HG02973 (cell line): ENCODE measurements around the gene CDCA8.
A peak's percentile ranks its signal among the peaks of the same experiment; 100 is the strongest.
"Not testable (repeated sequence)": the region's sequence is repeated elsewhere in the genome, so short reads cannot be mapped to it uniquely, and the experiment has no call there.

ENCODE experiments used
- ATAC-seq: cut with Tn5 transposase; IDR thresholded peaks from one replicate; pipeline ENCODE4 v1.9.1; 2021; ENCODE audit warnings: moderate library complexity; ENCODE audit not compliant: unreplicated experiment

The CDCA8 gene

GRCh38 chr1:37672136-37672870, 20.0 kb upstream of the CDCA8 start:
- no peak for ATAC-seq

- ATAC-seq = no peak
These were observed 18.4 kb upstream of the CDCA8 start for GRCh38 chr1:37673920-37674319.

DNA sequence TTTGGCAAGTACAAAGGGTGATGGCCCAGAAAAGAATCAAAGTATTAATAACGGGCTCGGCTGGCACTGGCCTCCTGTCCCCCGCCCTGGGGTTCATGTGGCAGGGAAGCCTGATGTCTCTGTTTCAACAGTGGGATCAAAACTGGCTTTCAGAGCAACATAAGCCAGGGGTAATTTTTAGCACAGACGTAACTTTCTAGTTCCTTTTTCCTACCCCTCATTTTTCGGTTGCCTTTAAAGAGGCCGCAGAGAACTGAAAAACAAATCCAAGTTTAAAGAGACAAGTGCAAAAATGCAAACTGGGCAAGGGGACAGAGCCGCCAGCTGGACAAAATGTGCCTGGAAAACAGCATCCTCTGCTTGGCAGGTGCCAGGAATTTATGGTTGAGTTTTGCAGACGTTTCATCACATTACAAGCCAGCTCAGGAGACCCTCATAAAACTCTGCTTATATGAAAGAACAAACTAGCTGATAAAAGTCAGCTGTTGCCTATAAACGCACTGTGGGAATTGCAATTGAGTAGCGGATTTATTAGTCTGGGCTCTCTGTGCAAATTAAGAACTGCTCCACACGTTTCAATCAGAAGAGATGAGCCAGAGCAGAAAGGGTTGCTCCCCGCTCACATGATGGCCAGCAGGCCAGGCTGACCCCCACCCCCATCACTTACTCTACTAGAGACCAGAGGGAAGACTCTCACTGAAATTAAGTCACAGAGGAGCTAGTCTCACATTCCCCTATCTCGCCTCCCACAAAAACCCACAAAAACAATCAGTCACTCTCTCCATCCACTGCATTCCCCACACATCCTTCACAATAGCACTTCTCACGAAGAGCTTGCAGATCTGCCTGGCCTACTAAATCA, 15.8 kb upstream of the CDCA8 start:
- ATAC-seq = no peak

- no peak for ATAC-seq
These were observed 15.2 kb upstream of the CDCA8 start for GRCh38 chr1:37677143-37677439.

DNA sequence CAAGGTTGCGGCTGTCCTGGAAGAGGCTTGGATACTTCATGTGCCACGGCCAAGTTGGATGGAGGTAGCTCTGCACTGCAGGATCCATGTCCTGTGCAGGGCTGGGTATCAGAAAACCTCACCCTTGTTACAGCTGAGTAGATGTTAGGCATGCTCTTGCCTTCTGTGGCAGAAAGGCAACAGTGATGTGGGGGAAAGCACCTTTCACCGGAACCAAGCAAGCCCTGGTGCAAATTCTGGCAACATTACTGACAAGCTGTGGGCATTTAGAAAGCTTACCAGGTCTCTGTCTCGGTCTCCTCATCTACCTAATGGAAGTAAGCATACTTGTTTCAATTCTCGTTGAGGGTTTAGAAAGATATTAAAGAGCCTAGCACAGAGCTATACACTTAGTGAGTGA, 14.5 kb upstream of the CDCA8 start:
- ATAC-seq = no peak

DNA sequence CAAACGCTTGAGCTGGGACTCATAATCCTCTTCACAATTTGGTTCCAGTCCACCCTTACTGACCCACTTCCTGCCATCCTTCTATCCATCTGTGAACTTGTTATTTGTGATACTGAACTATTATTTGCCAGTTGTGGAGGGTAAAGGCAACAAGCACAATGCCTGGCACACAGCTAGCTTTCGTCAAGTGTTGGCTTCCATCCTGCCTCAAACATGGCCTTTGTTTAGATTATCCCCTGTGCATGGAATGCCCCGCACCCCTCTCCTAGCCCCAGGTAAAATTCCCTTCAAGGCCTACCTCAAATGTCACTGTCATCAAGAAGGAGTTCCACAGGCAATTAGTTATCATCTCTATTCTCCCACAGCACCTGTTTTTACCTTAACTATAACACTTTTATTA, 11.4 kb upstream of the CDCA8 start:
- ATAC-seq = no peak

DNA sequence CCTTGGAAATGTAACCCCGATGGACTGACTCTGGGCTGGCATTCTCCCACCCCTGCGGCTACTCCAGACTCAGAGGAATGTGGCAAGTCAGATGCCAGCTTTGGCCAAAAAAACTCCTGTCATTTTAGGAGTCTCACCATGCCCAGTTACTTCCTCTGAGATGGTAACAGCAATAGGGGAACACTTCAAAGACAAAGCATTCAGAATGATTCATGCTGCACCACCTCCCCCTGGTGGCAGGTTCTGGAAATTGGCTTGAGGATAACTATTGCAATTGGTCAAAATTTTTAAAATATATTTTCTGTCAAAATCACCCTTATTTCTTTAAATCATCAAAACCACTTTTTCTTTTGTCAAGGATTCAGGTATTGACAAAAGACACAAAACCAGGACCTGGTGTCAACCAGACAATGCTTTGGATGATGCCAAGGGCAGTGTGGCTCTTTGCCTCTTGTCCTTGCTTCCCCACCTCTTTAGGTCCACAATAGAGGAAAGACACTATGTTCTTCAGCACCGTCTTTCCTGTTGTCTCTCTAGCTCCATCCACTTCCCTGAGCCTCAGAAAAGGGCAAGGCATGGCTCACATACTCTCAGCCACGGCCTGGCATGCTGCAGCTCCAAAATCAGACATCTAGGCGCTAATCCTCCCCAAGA, 9.9 kb upstream of the CDCA8 start:
- no peak for ATAC-seq

DNA sequence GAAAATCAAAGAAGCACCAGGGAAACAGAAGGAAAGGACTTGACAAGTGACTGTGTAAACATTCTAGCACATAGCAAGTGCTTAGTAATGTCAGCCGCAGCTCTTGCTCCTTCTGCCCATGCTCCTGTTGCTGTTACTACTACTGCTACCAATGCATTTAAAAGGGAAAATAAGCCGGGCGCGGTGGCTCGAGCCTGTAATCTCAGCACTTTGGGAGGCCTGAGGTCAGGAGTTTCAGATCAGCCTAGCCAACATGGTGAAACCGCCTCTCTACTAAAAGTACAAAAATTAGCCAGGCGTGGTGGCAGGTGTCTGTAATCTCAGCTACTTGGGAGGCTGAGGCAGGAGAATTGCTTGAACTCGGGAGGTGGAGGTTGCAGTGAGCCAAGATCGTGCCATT, 8.1 kb upstream of the CDCA8 start:
- not testable (repeated sequence) for ATAC-seq

GRCh38 chr1:37685722-37686121, 6.6 kb upstream of the CDCA8 start:
- no peak for ATAC-seq

DNA sequence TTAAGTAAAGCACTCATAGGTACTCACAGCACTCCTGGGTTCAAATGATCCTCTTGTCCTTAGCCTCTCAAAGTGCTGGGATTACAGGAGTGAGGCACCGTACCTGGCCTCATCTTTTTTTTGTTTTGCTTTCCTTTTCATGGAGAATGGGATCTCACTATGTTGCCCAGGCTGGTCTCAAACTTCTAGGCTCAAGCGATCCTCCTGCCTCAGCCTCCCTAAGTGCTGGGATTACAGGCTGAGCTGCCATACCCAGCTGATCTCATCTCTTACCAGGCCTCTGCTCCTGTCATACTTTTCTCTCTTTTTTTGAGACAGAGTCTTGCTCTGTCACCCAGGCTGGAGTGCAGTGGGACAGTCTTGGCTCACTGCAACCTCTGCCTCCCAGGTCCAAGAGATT, 4.6 kb upstream of the CDCA8 start:
- not testable (repeated sequence) for ATAC-seq

DNA sequence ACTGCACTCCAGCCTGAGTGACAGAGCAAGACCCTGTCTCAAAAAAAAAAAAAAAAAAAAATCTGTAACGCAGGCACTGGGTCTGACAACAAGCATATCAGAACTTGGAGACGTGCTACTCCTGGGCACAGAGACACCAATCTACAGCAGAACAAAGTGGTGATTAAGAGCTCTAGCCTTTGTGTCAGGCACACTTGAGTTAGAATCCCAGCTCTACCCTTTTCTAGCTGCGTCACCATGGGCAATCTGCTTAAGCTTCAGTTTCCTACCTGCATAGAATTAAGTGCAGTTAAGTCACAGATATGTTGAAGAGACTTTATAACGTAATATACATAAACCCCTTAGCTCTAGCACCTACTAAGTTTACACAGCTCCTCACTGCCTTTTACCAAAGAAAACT, 3.4 kb upstream of the CDCA8 start:
- ATAC-seq = no peak

- ATAC-seq = peak; percentile 4
These were observed 729 bp upstream of the CDCA8 start for GRCh38 chr1:37691497-37692077.

DNA sequence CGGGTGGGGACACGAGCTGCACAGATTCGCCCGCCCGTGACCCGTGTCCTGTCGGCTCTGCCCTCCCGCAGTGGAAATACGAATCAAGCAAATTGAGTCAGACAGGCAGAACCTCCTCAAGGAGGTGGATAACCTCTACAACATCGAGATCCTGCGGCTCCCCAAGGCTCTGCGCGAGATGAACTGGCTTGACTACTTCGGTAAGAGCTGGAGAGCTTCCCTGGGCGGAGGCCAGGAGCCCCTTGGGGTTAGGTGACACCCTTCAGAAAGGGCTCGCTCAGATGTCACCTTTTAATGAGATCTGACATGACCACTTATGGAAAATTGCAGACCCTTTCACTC, 489 bp downstream of the CDCA8 start:
- no peak for ATAC-seq

- no peak for ATAC-seq
These were observed 4.8 kb downstream of the CDCA8 start for GRCh38 chr1:37697090-37697489.

DNA sequence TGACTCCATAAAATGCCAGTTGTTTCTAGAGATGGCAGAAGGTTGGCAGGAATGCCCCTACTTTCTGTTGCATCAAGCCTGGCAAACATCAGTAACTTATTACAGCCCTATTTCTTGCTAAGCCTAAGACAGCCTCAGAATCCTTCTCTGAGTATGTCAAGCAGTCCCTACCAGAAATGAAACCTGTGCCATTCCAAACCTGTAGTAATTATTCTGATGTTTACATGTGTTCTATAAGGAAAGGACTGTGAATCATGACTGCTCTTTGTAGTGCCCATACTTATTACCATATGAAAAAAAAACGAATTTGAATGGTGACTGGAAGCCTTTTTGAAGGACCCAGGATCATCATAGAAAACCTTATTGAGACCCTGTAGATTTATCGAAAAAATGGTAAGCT, 5.4 kb downstream of the CDCA8 start:
- ATAC-seq = no peak

DNA sequence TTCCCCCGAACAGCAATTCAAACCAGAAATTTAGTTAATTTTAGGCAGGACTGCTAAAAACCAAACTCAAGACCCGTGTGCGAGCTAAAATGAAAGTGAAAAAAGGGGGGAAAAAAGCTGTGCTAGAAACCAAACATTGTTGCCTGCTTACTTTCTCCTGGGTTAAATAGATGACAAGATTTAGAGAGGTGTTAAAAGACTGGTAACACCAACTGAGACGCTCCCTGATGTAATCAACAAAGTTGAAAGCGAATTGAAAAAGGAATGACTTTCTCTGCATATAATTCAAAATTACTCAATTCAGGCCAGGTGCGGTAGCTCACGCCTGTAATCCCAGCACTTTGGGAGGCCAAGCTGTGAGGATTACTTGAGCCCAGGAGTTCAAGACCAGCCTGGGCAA, 6.8 kb downstream of the CDCA8 start:
- no peak for ATAC-seq

DNA sequence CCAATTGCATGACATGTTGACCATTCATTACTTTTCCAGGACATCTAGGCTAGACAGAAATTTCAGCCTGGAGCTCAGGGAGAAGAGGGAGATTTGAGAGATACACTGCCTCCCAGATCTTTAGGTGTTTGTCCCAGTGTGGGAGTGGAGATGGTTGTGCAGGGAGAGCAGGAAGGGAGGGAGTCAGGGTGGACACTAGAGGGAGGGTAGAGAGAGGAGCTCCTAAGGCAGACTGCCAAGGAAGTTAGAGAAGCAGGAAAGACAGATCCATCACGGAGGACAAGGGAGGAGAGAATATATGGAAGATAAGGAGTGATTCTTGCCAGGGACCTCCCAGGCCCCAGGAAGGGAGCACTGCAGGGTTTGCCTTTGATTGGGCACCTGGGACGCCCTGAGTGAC, 8.7 kb downstream of the CDCA8 start:
- ATAC-seq = no peak

DNA sequence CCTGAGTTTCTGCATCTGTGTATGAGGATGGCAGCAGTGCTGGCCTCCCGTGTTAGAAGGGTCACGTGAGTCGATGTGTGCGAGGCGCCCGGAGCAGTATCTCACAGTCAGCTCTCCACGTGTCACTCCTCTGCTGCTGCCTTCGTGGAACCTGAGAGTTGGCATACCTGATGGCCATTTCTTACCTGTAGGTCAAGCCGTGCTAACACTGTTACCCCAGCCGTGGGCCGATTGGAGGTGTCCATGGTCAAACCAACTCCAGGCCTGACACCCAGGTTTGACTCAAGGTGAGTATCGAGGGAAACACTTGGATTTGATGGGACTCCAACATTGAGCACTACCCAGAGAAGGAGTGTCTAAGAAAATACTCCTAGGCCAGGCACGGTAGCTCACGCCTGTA, 10.7 kb downstream of the CDCA8 start:
- no peak for ATAC-seq

DNA sequence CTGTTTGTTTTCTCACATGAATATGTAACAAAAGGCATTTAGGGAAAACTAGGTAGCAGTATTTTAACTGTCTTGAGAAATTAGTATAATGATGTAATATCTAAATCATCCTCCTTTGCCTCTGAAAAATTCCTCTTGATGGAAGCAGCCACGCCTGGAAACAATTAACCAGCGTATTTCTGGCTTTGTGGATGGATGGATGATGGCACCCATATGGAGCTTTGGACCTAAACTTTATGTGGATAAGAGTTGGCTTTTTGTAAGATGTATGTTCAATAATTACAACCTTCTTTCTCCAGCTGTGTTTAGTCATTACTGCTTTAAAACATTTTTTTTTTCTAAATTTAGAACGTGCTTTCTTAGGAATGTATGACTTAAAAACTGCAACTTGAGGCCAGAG, 12.7 kb downstream of the CDCA8 start:
- ATAC-seq = no peak

- ATAC-seq = no peak
These were observed 13.1 kb downstream of the CDCA8 start for GRCh38 chr1:37705399-37705798.

GRCh38 chr1:37708471-37708870, 16.2 kb downstream of the CDCA8 start:
- ATAC-seq = no peak

DNA sequence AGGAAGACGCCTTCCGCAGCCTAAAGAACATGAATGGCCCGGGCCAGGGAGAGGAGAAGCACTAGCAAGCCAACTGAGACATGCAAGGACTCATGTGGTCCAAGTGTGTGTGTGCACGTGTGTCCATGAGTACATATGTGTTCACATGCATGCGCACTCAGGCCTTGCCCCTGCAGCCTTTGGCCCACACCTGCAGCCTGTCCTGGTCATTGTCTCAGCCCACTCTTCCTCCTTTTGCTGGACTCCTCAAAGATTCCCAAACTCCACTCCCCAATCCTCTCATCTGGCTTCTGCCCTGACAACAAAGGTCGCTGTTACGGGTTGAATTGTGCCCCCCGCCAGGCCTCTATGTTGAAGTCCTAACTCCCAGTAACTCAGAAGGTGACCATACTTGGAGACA, 21.9 kb downstream of the CDCA8 start:
- ATAC-seq = no peak
